ENCODE data around the gene CGNL1.

The CGNL1 gene

GRCh38 chr15:57375827-57376695, at the start of gene CGNL1:
TSS of gene CGNL1 (plus strand) at chr15:57376505. CDS start at chr15:57438000, 61,495 bp downstream.
- DNase-seq (ENCODE audit: extremely low read depth, insufficient read length): no peak
- TF ChIP-seq CTCF (IDR thresholded peaks at IDR 0.05; ENCODE audit: insufficient read depth, low read length, poor library complexity, severe bottlenecking): no peak
- Histone ChIP-seq H3K36me3 (ENCODE audit: control insufficient read depth, insufficient read depth, low read length) (no peaks in the 10 kb centered on the region), H3K27me3 (replicated peaks; ENCODE audit: control insufficient read depth, insufficient read depth, low read length) (peaks cover 3% of the 10 kb centered on the region), H3K4me3 (replicated peaks; ENCODE audit: low read depth, low read length) (no peak within 1 kb of the TSS)

- no peaks in the 10 kb centered on the region for H3K36me3 ChIP-seq (ENCODE audit: control insufficient read depth, insufficient read depth, low read length)
- no peak for TF ChIP-seq CTCF (IDR thresholded peaks at IDR 0.05; ENCODE audit: insufficient read depth, low read length, poor library complexity, severe bottlenecking)
- no peak overlapping the region for H3K4me3 ChIP-seq (replicated peaks; ENCODE audit: low read depth, low read length)
- DNase-seq (ENCODE audit: extremely low read depth, insufficient read length): no peak
- no peaks in the 10 kb centered on the region; the same call in 1 of the 2 replicates for H3K27me3 ChIP-seq (replicated peaks; ENCODE audit: control insufficient read depth, insufficient read depth, low read length)
Observed at GRCh38 chr15:57327985-57328471, 48.3 kb upstream of the CGNL1 start.

- Histone ChIP-seq H3K4me3 (replicated peaks; ENCODE audit: low read depth, low read length) (no peak overlapping the region), H3K27me3 (replicated peaks; ENCODE audit: control insufficient read depth, insufficient read depth, low read length) (no peaks in the 10 kb centered on the region; the same call in 1 of the 2 replicates), H3K36me3 (ENCODE audit: control insufficient read depth, insufficient read depth, low read length) (no peaks in the 10 kb centered on the region)
- DNase-seq (ENCODE audit: extremely low read depth, insufficient read length): no peak
- TF ChIP-seq CTCF (IDR thresholded peaks at IDR 0.05; ENCODE audit: insufficient read depth, low read length, poor library complexity, severe bottlenecking): no peak
Observed at GRCh38 chr15:57328479-57328878, 47.8 kb upstream of the CGNL1 start.

GRCh38 chr15:57328897-57329296, 47.4 kb upstream of the CGNL1 start:
- no peak for DNase-seq (ENCODE audit: extremely low read depth, insufficient read length)
- Histone ChIP-seq H3K36me3 (ENCODE audit: control insufficient read depth, insufficient read depth, low read length) (no peaks in the 10 kb centered on the region), H3K27me3 (replicated peaks; ENCODE audit: control insufficient read depth, insufficient read depth, low read length) (no peaks in the 10 kb centered on the region; the same call in 1 of the 2 replicates), H3K4me3 (replicated peaks; ENCODE audit: low read depth, low read length) (no peak overlapping the region)
- no peak for TF ChIP-seq CTCF (IDR thresholded peaks at IDR 0.05; ENCODE audit: insufficient read depth, low read length, poor library complexity, severe bottlenecking)

GRCh38 chr15:57329582-57330367, 46.5 kb upstream of the CGNL1 start:
- TF ChIP-seq CTCF (IDR thresholded peaks at IDR 0.05; ENCODE audit: insufficient read depth, low read length, poor library complexity, severe bottlenecking): no peak
- Histone ChIP-seq H3K36me3 (ENCODE audit: control insufficient read depth, insufficient read depth, low read length) (no peaks in the 10 kb centered on the region), H3K4me3 (replicated peaks; ENCODE audit: low read depth, low read length) (no peak overlapping the region), H3K27me3 (replicated peaks; ENCODE audit: control insufficient read depth, insufficient read depth, low read length) (no peaks in the 10 kb centered on the region; the same call in 1 of the 2 replicates)
- DNase-seq (ENCODE audit: extremely low read depth, insufficient read length): no peak
